Coronary artery (tissue), 2 donors: ENCODE measurements around the gene FBXL17.

Source experiments
- DNase-seq: peaks from one replicate; pipeline ENCODE4 v3.0.0-alpha.2; 2017; ENCODE audit warnings: low spot score
- H3K27ac ChIP-seq, 2 donors: fragments of 200-600 bp; sonication (generic); one replicate each; pipeline ENCODE4 v1.5.1; 2016 to 2019
- H3K4me3 ChIP-seq: fragments of 200-600 bp; sonication (generic); 2 replicates; pipeline ENCODE4 v1.5.1; 2016; ENCODE audit warnings: mild to moderate bottlenecking, moderate library complexity
- TF ChIP-seq, protein P1 (sequence below): fragments of 200-600 bp; sonication (generic); IDR thresholded peaks from one replicate; pipeline ENCODE4 v1.5.1; 2019; ENCODE audit warnings: antibody characterized with exemption

The FBXL17 gene

DNA sequence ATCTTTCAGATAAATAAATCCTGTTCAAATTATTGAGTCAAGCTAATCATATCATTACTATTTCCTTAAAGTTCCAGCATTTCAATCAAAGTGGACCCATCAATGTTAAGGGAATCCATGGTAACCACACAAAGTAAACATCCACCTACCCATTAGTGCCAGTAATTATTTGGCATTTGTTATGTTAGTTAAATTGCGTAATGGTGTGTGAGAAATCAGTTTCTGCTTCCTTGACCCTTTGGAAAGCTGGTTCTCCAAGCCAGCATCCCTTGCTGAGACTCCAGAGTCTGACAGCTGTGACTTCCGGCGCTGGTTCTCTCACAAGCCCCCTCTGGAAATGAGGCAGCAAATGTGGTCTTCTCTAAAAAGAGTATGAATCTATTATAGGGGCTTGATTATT, 402.6 kb downstream of the FBXL17 start:
- DNase-seq, result no peak
- Histone ChIP-seq H3K4me3 (no peak overlapping the region), H3K27ac (no peak overlapping the region)
- TF ChIP-seq, protein P1, sequence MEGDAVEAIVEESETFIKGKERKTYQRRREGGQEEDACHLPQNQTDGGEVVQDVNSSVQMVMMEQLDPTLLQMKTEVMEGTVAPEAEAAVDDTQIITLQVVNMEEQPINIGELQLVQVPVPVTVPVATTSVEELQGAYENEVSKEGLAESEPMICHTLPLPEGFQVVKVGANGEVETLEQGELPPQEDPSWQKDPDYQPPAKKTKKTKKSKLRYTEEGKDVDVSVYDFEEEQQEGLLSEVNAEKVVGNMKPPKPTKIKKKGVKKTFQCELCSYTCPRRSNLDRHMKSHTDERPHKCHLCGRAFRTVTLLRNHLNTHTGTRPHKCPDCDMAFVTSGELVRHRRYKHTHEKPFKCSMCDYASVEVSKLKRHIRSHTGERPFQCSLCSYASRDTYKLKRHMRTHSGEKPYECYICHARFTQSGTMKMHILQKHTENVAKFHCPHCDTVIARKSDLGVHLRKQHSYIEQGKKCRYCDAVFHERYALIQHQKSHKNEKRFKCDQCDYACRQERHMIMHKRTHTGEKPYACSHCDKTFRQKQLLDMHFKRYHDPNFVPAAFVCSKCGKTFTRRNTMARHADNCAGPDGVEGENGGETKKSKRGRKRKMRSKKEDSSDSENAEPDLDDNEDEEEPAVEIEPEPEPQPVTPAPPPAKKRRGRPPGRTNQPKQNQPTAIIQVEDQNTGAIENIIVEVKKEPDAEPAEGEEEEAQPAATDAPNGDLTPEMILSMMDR, result no peak

DNA sequence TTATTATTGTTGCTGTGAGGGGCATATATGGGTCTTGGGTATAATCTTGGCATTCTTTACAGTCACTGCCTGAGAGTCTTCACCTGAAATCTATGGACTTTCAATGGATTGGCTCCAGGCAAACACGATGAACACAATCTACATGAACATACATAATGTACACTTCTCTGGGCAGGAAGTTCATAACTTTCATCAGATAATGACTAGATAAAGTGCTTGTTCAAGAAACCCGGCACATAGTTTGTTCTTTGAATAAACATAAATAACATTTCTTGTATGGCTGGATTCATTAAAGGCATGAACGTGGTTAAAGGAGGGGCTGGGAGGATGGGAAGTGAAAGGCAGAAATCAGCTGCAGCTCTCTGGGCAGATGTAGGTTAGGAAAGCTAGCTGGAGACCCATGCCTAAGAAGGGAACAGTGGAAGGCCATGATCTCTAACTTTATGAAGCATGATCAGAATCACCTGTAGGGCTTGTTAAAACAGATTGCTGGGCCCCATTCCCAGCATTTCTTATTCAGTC, 404.3 kb downstream of the FBXL17 start:
- DNase-seq, result no peak
- TF ChIP-seq, protein P1, result no peak
- H3K27ac ChIP-seq, result no peak overlapping the region
- H3K4me3 ChIP-seq, result no peak overlapping the region

DNA sequence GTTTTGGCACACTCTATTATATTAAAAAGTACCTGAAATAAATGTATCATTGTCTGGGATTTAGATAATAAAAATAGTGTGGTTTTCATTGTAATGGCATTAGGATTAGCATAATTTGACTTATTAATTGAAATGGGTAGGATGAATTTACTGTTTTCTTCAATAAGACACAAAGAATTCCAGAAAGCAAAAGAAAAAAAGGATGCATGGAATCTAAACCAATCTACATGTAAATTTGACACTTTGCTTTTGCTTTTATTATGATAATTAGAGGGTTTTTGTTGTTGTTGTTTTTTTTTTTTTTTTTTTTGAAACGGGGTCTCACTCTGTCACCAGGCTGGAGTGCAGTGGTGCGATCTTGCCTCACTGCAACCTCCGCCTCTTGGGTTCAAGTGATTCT, 406.3 kb downstream of the FBXL17 start:
- Histone ChIP-seq H3K4me3 (no peak overlapping the region), H3K27ac (no peak overlapping the region)
- DNase-seq, result no peak
- TF ChIP-seq, protein P1, result no peak

DNA sequence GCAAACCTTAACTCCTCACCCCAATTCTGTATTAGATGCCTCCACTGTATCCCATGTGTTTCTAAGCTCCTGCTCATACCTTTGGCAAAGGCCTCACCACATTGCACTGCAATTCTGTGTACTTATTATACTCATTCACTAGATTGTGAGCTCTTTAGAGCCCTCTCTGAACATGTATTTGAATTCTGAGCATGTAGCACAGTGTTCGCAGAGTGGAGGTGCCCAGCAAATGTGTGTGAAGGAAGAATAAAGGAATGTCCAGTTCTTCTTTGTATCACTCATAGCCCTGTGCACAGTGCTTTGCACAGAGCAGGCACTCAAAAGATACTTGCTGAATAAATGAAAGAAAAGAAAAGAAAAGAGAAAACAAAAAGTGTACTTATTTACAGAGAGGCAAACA, 410.1 kb downstream of the FBXL17 start:
- Histone ChIP-seq H3K27ac (no peak overlapping the region), H3K4me3 (no peak overlapping the region)
- DNase-seq, result no peak
- TF ChIP-seq, protein P1, result no peak

DNA sequence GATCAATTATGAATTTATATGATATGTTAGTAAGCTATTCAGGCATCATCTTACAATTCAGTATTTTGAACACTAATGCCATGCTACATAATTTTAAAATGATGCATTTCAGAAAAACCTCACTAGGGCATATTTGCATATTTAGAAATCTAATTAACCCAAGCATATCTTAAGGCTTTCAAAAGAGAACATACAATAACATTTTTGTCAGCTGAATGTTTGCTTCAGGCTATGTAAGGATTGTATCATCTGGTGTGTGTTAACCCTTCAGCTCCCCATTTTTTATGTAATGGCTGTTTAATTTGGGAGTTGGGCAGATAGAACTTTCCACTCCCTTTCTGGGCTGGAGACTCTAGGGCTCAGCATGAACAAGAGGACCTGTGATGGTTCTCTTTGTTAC, 412.1 kb downstream of the FBXL17 start:
- H3K27ac ChIP-seq, result no peak overlapping the region
- DNase-seq, result no peak
- TF ChIP-seq, protein P1, result no peak

DNA sequence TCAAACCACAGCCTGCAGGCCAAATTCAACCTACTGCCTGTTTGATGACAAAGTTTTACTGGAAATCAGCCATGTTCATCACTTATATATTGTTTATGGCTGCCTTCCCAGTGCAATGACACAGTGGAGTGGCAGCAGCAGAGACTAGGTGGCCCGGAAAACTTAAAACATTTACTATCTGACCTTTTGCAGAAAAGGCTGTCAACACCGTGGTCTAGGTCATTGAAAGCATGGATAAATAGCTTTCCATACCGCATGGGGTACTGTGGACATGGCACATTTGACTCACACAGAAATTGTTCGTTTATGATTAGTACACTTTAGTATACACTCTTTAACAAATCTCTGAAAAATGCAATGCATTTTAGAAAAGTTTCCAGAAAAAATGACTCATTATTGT, 412.9 kb downstream of the FBXL17 start:
- Histone ChIP-seq H3K27ac (no peak overlapping the region), H3K4me3 (no peak overlapping the region)
- DNase-seq, result no peak
- TF ChIP-seq, protein P1, result no peak

More for the DNA sequence above, 412.1 kb downstream of the FBXL17 start:
- no peak overlapping the region for H3K4me3 ChIP-seq

DNA sequence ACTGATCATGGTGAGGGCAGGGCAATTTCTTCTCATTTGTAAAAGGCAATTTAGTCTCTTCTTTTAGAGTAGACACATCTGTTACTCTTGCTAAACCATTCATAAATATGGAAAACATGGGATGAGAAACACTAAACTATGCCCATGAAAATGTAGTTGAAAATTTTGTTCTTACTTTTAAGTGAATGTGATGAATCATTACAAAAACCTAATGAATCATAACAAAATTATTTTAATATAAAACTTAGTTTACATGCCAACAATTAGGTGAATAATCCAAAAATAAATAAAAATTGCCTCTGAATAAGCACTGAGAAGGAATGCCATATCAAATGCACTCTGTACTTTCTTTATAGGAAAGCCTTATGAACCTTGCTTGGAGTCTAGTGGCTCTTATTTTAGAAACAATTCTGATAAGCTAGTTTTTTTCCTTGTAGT, 413.5 kb downstream of the FBXL17 start:
- DNase-seq, result no peak
- TF ChIP-seq, protein P1, result no peak
- H3K27ac ChIP-seq, result no peak overlapping the region
- H3K4me3 ChIP-seq, result no peak overlapping the region
